GM12878 (cell line): ENCODE results near the gene PALD1.

Experiments
- GATAD2B ChIP-seq: fragments of 450-650 bp; conservative IDR thresholded peaks from 2 replicates; pipeline ENCODE4 v1.6.1; 2017; ENCODE audit warnings: low read depth, mild to moderate bottlenecking, moderate library complexity
- KAT2A ChIP-seq: conservative IDR thresholded peaks from 2 replicates; pipeline ENCODE4 v1.6.1; 2011; ENCODE audit warnings: low read depth, low read length; ENCODE audit not compliant: control insufficient read depth
- NFYA ChIP-seq: IDR thresholded peaks from 2 replicates; pipeline ENCODE4 v1.6.1; 2011; ENCODE audit warnings: low read depth, mild to moderate bottlenecking, low read length, improper control_type of control experiment, borderline replicate concordance
- POLR2AphosphoS2 ChIP-seq: IDR thresholded peaks from 2 replicates; pipeline ENCODE4 v1.6.1; 2011; ENCODE audit warnings: low read depth, mild to moderate bottlenecking, low read length, improper control_type of control experiment, moderate library complexity
- POLR2AphosphoS5 ChIP-seq: IDR thresholded peaks from 2 replicates; pipeline ENCODE4 v1.6.1; 2011; ENCODE audit warnings: mild to moderate bottlenecking, low read length, inconsistent platforms
- RAD51 ChIP-seq: fragments of 450-650 bp; IDR thresholded peaks from 2 replicates; pipeline ENCODE4 v1.6.1; 2016; ENCODE audit warnings: moderate library complexity, mild to moderate bottlenecking, inconsistent platforms
- SMC3 ChIP-seq: IDR thresholded peaks from 2 replicates; pipeline ENCODE4 v1.6.1; 2011; ENCODE audit warnings: low read length, improper control_type of control experiment, borderline replicate concordance
- TAF1 ChIP-seq: IDR thresholded peaks from 2 replicates; pipeline ENCODE4 v1.6.1; 2011; ENCODE audit warnings: mild to moderate bottlenecking, low read depth, low read length, borderline replicate concordance
- YY1 ChIP-seq: IDR thresholded peaks from 2 replicates; pipeline ENCODE4 v1.6.1; 2011; ENCODE audit warnings: low read depth, mild to moderate bottlenecking, low read length
- TF ChIP-seq, protein P1 (sequence below), 3 experiments: IDR thresholded peaks in 2 of 3; conservative IDR thresholded peaks in 1 of 3; 2 replicates each; pipeline ENCODE4 v1.5.1; 2011; ENCODE audit warnings: low read depth in 3 of 3, low read length in 3 of 3, mild to moderate bottlenecking in 3 of 3, control low read depth in 2 of 3, moderate library complexity in 2 of 3, inconsistent platforms in 1 of 3, mixed read lengths in 1 of 3; ENCODE audit not compliant: control insufficient read depth in 2 of 3, insufficient read depth in 1 of 3; ENCODE audit errors: extremely low read depth in 1 of 3

DNA sequence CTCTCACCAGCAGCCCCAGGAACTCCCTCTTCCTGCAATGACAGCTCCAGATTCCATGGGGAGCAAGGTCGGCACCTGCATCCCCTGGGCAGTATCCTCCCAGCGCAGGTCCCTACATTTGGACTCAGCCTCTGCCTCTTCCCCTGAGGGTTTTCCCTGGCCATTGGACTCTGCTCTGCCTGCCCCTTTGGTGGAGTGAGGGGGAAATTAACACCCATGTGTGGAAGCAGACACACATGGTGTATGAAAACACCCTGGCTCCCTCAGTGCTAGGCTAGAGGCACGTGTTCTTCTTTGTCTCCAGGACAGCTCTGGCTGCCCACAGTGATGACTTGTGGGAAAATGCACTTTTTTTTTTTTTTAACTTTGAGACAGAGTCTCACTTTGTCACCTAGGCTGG lies 115.6 kb downstream of the PALD1 start:
- TF ChIP-seq, protein P1, sequence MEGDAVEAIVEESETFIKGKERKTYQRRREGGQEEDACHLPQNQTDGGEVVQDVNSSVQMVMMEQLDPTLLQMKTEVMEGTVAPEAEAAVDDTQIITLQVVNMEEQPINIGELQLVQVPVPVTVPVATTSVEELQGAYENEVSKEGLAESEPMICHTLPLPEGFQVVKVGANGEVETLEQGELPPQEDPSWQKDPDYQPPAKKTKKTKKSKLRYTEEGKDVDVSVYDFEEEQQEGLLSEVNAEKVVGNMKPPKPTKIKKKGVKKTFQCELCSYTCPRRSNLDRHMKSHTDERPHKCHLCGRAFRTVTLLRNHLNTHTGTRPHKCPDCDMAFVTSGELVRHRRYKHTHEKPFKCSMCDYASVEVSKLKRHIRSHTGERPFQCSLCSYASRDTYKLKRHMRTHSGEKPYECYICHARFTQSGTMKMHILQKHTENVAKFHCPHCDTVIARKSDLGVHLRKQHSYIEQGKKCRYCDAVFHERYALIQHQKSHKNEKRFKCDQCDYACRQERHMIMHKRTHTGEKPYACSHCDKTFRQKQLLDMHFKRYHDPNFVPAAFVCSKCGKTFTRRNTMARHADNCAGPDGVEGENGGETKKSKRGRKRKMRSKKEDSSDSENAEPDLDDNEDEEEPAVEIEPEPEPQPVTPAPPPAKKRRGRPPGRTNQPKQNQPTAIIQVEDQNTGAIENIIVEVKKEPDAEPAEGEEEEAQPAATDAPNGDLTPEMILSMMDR (IDR thresholded peaks at IDR 0.05 in 2 of 3, conservative IDR thresholded peaks at IDR 0.05 in 1 of 3; ENCODE audit: control insufficient read depth in 2 of 3, extremely low read depth in 1 of 3, insufficient read depth in 1 of 3, low read depth in 3 of 3, low read length in 3 of 3) = no peak
- TF ChIP-seq POLR2AphosphoS5 = no peak
- no peak for TF ChIP-seq YY1
- TF ChIP-seq KAT2A = no peak
- TF ChIP-seq TAF1 = no peak
- no peak for TF ChIP-seq RAD51
- no peak for TF ChIP-seq POLR2AphosphoS2
- no peak for TF ChIP-seq GATAD2B
- no peak for TF ChIP-seq NFYA
- TF ChIP-seq SMC3 = no peak
